BE2C (cell line): Measurements from ENCODE around the gene NSRP1.
"Not testable (repeated sequence)": the region's sequence is repeated elsewhere in the genome, so short reads cannot be mapped to it uniquely, and the experiment has no call there.

Experiments
- DNase-seq: peaks from one replicate; pipeline ENCODE4 v3.0.0-alpha.2; 2020
- H3K27me3 ChIP-seq: fragments of 250-450 bp; sonication (Bioruptor Pico); 2 replicates; pipeline ENCODE4 v1.5.1; 2020; ENCODE audit warnings: mild to moderate bottlenecking
- H3K36me3 ChIP-seq: fragments of 250-450 bp; sonication (Bioruptor Pico); 2 replicates; pipeline ENCODE4 v1.5.1; 2020; ENCODE audit warnings: mild to moderate bottlenecking
- H3K4me1 ChIP-seq: fragments of 250-450 bp; sonication (Bioruptor Pico); 2 replicates; pipeline ENCODE4 v1.5.1; 2020
- H3K4me3 ChIP-seq: 2 replicates; pipeline ENCODE4 v1.5.1; 2011; ENCODE audit warnings: low read depth, low read length
- H3K9me3 ChIP-seq: fragments of 250-450 bp; sonication (Bioruptor Pico); 2 replicates; pipeline ENCODE4 v1.5.1; 2020
- TF ChIP-seq, protein P1 (sequence below): IDR thresholded peaks from 2 replicates; pipeline ENCODE4 v1.5.1; 2012; ENCODE audit warnings: mild to moderate bottlenecking, low read depth, low read length

Gene NSRP1

DNA sequence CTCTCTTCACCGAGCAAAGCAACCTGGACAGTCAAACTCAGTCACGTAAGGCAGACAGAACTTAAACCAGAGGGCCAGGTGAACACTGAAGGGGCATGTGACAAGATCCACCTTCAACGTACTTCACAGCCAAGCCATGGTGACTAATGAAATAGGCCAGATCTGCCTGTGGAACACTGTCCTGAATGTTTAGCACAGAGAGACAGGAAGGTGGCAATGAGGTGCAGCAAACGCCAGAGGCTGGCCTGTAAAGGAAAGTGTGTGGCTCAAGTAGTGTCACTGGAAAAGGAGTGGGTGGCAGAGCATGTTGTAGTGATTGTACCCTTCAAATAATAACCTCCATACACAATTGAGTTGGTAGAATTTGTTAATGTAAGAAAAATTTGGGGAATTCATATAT, 80.8 kb downstream of the NSRP1 start:
- H3K9me3 ChIP-seq, result no peaks in the 10 kb centered on the region
- no peak for DNase-seq
- H3K27me3 ChIP-seq, result no peaks in the 10 kb centered on the region
- TF ChIP-seq, protein P1, sequence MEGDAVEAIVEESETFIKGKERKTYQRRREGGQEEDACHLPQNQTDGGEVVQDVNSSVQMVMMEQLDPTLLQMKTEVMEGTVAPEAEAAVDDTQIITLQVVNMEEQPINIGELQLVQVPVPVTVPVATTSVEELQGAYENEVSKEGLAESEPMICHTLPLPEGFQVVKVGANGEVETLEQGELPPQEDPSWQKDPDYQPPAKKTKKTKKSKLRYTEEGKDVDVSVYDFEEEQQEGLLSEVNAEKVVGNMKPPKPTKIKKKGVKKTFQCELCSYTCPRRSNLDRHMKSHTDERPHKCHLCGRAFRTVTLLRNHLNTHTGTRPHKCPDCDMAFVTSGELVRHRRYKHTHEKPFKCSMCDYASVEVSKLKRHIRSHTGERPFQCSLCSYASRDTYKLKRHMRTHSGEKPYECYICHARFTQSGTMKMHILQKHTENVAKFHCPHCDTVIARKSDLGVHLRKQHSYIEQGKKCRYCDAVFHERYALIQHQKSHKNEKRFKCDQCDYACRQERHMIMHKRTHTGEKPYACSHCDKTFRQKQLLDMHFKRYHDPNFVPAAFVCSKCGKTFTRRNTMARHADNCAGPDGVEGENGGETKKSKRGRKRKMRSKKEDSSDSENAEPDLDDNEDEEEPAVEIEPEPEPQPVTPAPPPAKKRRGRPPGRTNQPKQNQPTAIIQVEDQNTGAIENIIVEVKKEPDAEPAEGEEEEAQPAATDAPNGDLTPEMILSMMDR, result no peak
- H3K4me3 ChIP-seq, result no peak overlapping the region
- no peaks in the 10 kb centered on the region for H3K36me3 ChIP-seq
- H3K4me1 ChIP-seq, result no peaks in the 10 kb centered on the region

DNA sequence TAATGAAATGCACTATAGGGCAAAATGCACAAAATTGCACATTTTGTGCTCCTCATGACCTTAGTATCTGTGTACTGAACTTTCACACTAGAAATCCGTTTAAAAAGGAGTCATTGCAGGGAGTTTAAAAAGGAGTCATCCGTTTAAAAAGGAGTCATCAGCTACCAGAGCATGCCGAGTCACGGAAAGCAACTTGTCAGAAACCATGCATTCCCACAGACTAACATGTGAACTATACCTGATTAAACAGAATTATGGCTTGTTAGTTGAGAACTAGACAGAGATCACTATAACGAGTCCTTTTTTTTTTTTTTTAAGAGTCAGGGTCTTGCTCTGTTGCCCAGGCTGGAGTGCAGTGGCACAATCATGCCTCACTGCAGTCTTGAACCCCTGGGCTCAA, 83.0 kb downstream of the NSRP1 start:
- H3K4me3 ChIP-seq, result no peak overlapping the region
- no peak for DNase-seq
- TF ChIP-seq, protein P1, result no peak

DNA sequence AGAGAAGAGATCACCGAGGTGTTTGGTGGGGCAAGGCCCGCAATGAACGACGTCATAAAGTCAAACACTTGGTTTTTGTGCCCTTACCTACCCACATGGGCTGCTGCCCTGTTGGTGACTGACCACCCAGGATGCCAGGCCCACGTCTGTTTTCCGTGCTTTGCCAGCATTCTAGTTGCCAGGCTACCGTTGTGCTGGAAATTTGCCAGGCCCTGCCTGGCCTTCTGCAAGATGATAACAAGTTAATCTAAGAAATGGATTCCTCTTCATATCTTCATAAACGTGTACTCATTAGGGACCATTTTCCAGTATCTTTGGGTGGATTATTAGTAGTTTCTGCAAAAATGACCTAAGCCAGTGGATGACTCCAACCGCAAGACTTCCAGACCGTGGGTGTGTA, 83.5 kb downstream of the NSRP1 start:
- Histone ChIP-seq H3K9me3 (no peaks in the 10 kb centered on the region), H3K36me3 (no peaks in the 10 kb centered on the region), H3K27me3 (no peaks in the 10 kb centered on the region), H3K4me3 (no peak overlapping the region), H3K4me1 (no peaks in the 10 kb centered on the region)
- TF ChIP-seq, protein P1, result no peak
- peak; percentile 39 for DNase-seq

More for the DNA sequence above, 83.0 kb downstream of the NSRP1 start:
- H3K9me3 ChIP-seq, result no peaks in the 10 kb centered on the region
- H3K27me3 ChIP-seq, result no peaks in the 10 kb centered on the region
- H3K36me3 ChIP-seq, result no peaks in the 10 kb centered on the region
- no peaks in the 10 kb centered on the region for H3K4me1 ChIP-seq

DNA sequence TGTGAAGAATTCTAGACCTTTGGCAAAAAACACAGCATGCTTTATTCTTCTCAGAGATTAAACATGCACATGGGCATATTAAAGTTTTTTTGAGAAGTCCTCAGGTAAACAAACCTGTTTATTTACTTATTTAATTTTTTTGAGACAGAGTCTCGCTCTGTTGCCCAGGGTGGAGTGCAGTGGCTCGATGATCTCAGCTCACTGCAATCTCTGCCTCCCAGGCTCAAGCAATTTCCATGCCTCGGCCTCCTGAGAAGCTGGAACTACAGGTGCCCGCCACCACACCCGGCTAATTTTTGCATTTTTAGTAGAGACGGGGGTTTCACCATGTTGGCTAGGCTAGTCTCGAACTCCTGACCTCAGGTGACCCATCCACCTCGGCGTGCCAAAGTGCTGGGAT, 84.0 kb downstream of the NSRP1 start:
- DNase-seq, H3K9me3 ChIP-seq, H3K4me3 ChIP-seq, H3K27me3 ChIP-seq, H3K36me3 ChIP-seq, H3K4me1 ChIP-seq: not testable (repeated sequence)

DNA sequence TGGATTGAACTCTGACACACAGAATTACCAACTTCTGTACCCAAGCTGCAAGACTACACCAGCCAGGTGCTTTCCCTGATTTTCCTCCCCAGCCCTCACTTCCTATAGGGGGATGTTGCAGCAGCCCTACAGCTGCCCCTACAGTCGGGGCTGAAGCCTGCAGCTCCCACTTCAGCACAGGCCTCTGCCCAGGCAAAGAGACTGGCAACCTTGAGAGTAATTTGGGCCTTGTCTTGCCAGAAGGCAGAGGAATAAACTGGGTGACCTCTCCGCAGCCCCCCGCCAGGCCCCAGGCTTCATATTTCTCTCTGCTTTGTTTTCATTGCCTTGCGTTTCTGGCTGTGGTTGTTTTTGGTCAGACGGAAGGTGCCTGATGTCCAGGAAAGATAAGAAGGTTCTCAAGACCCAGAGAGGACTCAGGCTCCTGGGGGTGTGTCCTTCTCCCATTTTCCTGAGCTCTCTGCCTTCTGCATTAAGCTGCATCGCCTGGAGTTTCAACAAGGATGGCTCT, 86.9 kb downstream of the NSRP1 start:
- no peaks in the 10 kb centered on the region for H3K4me1 ChIP-seq
- no peaks in the 10 kb centered on the region for H3K36me3 ChIP-seq
- H3K9me3 ChIP-seq, result no peaks in the 10 kb centered on the region
- TF ChIP-seq, protein P1, result no peak
- no peak for DNase-seq
- no peak overlapping the region for H3K4me3 ChIP-seq
- H3K27me3 ChIP-seq, result no peaks in the 10 kb centered on the region

DNA sequence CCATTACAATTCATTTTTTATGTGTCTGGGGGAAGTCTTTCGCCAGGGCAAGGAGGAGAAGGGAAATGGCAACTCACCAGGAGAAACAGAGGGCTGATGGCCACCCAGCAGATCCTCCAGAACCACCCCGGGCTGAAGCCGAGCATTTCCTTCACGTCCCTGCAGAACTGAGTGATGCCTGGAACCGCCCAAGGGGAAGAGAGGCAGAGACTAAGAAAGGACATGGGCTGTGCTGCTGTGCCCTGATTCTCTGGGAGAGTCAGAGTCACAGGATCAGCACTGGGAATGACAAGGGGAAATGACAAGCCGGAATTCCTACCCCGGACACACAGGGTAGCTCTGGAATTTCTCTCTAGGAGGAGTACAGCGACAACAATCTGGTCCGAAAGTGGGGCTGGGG, 91.0 kb downstream of the NSRP1 start:
- no peak for DNase-seq
- Histone ChIP-seq H3K4me1 (no peaks in the 10 kb centered on the region), H3K4me3 (no peak overlapping the region), H3K27me3 (no peaks in the 10 kb centered on the region), H3K9me3 (no peaks in the 10 kb centered on the region), H3K36me3 (no peaks in the 10 kb centered on the region)
- TF ChIP-seq, protein P1, result no peak

DNA sequence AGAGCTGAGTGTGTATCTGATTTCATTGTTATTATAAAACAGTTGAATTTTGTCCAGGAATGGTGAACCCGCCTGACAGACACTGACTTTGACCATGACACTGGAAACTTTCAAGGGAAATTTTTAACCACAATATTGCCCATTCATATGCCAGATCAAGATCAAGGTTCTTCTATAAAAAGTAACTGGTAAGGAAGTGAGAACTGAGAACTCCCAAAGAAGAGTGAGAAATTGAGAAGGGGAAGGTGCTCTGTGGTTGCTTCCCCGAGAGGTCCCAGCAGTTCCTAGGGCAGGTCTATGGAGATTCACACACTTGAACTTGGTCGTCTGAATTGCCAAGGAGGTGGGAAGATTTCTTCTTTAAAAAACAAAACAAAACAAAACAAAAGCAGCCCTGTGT, 91.6 kb downstream of the NSRP1 start:
- H3K36me3 ChIP-seq, result no peaks in the 10 kb centered on the region
- no peak for DNase-seq
- TF ChIP-seq, protein P1, result no peak
- no peaks in the 10 kb centered on the region for H3K4me1 ChIP-seq
- no peaks in the 10 kb centered on the region for H3K9me3 ChIP-seq
- H3K4me3 ChIP-seq, result no peak overlapping the region
- no peaks in the 10 kb centered on the region for H3K27me3 ChIP-seq
